Erythroblast (primary cell): Measurements from ENCODE around the gene GAL3ST3.

ENCODE experiments used
- GATA1 ChIP-seq: IDR thresholded peaks from 2 replicates; pipeline ENCODE4 v1.6.1; 2011; ENCODE audit warnings: low read depth, mild to moderate bottlenecking, control low read depth, low read length, moderate library complexity
- POLR2A ChIP-seq: IDR thresholded peaks from 2 replicates; pipeline ENCODE4 v1.6.1; 2011; ENCODE audit warnings: mild to moderate bottlenecking, low read length

GRCh38 chr11:66032957-66033735, 15.8 kb downstream of the GAL3ST3 start:
- no peak for TF ChIP-seq POLR2A
- no peak for TF ChIP-seq GATA1
